ENCODE measurements around the gene NPHP3.

DNA sequence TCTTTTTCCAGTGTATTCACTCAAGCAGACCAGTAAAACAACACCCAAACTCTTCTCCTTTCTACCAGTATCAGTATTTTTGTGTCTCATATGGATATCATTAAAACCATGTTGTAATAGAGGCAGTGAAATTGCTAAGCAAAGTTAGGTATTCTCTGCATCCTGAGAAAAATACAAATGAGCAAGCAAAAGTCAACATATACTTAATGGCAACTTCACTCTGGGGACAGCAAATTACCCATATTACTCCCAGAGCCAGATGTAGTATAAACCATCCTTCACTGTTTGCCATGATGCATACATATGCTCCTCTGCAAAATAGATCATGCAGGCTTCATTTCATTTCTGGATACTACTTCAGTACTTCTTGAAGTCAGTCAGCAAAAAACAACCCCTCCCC lies 40.0 kb downstream of the NPHP3 start:
- TF ChIP-seq, protein P1, sequence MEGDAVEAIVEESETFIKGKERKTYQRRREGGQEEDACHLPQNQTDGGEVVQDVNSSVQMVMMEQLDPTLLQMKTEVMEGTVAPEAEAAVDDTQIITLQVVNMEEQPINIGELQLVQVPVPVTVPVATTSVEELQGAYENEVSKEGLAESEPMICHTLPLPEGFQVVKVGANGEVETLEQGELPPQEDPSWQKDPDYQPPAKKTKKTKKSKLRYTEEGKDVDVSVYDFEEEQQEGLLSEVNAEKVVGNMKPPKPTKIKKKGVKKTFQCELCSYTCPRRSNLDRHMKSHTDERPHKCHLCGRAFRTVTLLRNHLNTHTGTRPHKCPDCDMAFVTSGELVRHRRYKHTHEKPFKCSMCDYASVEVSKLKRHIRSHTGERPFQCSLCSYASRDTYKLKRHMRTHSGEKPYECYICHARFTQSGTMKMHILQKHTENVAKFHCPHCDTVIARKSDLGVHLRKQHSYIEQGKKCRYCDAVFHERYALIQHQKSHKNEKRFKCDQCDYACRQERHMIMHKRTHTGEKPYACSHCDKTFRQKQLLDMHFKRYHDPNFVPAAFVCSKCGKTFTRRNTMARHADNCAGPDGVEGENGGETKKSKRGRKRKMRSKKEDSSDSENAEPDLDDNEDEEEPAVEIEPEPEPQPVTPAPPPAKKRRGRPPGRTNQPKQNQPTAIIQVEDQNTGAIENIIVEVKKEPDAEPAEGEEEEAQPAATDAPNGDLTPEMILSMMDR (IDR thresholded peaks at IDR 0.05), result no peak
- no peak for TF ChIP-seq JUND (IDR thresholded peaks at IDR 0.05)
- no peak for TF ChIP-seq RAD21 (IDR thresholded peaks at IDR 0.05; ENCODE audit: low read length)
- no peak for TF ChIP-seq TAF1 (IDR thresholded peaks at IDR 0.05; ENCODE audit: borderline replicate concordance, low read depth, low read length)
- TF ChIP-seq, protein P2, sequence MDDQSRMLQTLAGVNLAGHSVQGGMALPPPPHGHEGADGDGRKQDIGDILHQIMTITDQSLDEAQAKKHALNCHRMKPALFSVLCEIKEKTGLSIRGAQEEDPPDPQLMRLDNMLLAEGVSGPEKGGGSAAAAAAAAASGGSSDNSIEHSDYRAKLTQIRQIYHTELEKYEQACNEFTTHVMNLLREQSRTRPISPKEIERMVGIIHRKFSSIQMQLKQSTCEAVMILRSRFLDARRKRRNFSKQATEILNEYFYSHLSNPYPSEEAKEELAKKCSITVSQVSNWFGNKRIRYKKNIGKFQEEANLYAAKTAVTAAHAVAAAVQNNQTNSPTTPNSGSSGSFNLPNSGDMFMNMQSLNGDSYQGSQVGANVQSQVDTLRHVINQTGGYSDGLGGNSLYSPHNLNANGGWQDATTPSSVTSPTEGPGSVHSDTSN (IDR thresholded peaks at IDR 0.05), result no peak
- no peak for TF ChIP-seq TCF12 (IDR thresholded peaks at IDR 0.05)
- no peak for TF ChIP-seq SIN3A (IDR thresholded peaks at IDR 0.05; ENCODE audit: borderline replicate concordance, low read depth, low read length)
- TF ChIP-seq, protein P3, sequence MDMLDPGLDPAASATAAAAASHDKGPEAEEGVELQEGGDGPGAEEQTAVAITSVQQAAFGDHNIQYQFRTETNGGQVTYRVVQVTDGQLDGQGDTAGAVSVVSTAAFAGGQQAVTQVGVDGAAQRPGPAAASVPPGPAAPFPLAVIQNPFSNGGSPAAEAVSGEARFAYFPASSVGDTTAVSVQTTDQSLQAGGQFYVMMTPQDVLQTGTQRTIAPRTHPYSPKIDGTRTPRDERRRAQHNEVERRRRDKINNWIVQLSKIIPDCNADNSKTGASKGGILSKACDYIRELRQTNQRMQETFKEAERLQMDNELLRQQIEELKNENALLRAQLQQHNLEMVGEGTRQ (IDR thresholded peaks at IDR 0.05; ENCODE audit: borderline replicate concordance, low read depth, low read length), result no peak
- TF ChIP-seq, protein P4, sequence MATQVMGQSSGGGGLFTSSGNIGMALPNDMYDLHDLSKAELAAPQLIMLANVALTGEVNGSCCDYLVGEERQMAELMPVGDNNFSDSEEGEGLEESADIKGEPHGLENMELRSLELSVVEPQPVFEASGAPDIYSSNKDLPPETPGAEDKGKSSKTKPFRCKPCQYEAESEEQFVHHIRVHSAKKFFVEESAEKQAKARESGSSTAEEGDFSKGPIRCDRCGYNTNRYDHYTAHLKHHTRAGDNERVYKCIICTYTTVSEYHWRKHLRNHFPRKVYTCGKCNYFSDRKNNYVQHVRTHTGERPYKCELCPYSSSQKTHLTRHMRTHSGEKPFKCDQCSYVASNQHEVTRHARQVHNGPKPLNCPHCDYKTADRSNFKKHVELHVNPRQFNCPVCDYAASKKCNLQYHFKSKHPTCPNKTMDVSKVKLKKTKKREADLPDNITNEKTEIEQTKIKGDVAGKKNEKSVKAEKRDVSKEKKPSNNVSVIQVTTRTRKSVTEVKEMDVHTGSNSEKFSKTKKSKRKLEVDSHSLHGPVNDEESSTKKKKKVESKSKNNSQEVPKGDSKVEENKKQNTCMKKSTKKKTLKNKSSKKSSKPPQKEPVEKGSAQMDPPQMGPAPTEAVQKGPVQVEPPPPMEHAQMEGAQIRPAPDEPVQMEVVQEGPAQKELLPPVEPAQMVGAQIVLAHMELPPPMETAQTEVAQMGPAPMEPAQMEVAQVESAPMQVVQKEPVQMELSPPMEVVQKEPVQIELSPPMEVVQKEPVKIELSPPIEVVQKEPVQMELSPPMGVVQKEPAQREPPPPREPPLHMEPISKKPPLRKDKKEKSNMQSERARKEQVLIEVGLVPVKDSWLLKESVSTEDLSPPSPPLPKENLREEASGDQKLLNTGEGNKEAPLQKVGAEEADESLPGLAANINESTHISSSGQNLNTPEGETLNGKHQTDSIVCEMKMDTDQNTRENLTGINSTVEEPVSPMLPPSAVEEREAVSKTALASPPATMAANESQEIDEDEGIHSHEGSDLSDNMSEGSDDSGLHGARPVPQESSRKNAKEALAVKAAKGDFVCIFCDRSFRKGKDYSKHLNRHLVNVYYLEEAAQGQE (IDR thresholded peaks at IDR 0.05; ENCODE audit: low read depth, low read length), result no peak
- TF ChIP-seq RCOR1 (IDR thresholded peaks at IDR 0.05; ENCODE audit: low read length), result no peak
